Occipital lobe (tissue), 2 donors: ENCODE measurements around the gene CNGA3. TPM values are rescaled to one million over a fixed set of nuclear protein-coding genes. Genes with fewer than 3 reads are reported as not detected.

Experiments used
- DNase-seq: peaks from one replicate; lab custom pipeline; 2025; lab: John Stamatoyannopoulos, UW
- total RNA-seq: library from RNA; depleted of rRNA; stranded (reverse); fragments of >200 nt; gene quantifications from one replicate; pipeline ENCODE4 v1.2.3, GENCODE V29; 2014

The CNGA3 gene
- total RNA-seq, 1 donor from 2014 or later, result 4.4 TPM

- no peak for DNase-seq
Measured at GRCh38 chr2:98441706-98442450, 95.6 kb downstream of the CNGA3 start.

GRCh38 chr2:98442488-98442887 lies 96.2 kb downstream of the CNGA3 start:
- DNase-seq, result no peak

GRCh38 chr2:98444436-98445176 lies 98.3 kb downstream of the CNGA3 start, which contains the start of gene INPP4A:
TSS of gene INPP4A (plus strand) at chr2:98444858. CDS start at chr2:98520049, 75,191 bp downstream.
- no peak for DNase-seq

GRCh38 chr2:98445177-98445682 lies 99.0 kb downstream of the CNGA3 start:
- no peak for DNase-seq

GRCh38 chr2:98445683-98446581 lies 99.7 kb downstream of the CNGA3 start:
- no peak for DNase-seq

GRCh38 chr2:98446850-98447249 lies 100.6 kb downstream of the CNGA3 start:
- no peak for DNase-seq

Other genes with a start within 250 kb of the CNGA3 start
- 125 TPM for gene INPP4A, start 98.4 kb downstream of the CNGA3 start, total RNA-seq